Muscle of back (tissue), 11 donors: Measurements from ENCODE around the gene POFUT1. TPM values are rescaled to one million over a fixed set of nuclear protein-coding genes. Genes with fewer than 3 reads are reported as not detected.
"Not testable (repeated sequence)": the region's sequence is repeated elsewhere in the genome, so short reads cannot be mapped to it uniquely, and the experiment has no call there.

Experiments
- DNase-seq, 3 donors: peaks; one replicate each; pipeline versions ENCODE4 v3.0.0 to v3.0.0-alpha.2; 2013
- polyA plus RNA-seq, 10 donors: library from polyadenylated mRNA; unstranded; fragments of 120-200 nt; gene quantifications; one replicate each; pipeline ENCODE4 v1.2.1, GENCODE V29; 2013; ENCODE audit not compliant: insufficient read length in 10 of 10

Gene POFUT1
- polyA plus RNA-seq, 10 donors, result 27.6 to 36.5 (median 29.8) TPM

DNA sequence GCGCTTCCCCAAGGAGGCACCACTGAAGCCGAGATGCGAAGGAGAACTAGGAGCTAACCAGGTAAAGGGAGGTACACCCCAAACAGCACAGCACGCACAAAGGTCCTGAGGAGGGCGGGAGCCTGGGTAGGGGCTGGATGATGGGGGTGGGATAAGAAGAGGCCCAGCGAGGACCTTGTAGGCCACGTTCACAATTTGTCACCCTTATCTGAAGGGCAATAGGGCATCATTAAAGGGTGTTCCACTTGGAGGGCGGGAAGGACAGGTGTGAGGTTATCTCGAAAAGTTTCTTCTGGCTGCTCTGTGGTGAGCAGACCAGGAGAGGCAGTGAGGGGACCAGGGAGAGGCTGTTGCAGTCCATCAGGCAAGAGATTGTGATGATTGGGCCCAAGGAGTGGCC is 25.6 kb downstream of the POFUT1 start:
- DNase-seq, result no peak

DNA sequence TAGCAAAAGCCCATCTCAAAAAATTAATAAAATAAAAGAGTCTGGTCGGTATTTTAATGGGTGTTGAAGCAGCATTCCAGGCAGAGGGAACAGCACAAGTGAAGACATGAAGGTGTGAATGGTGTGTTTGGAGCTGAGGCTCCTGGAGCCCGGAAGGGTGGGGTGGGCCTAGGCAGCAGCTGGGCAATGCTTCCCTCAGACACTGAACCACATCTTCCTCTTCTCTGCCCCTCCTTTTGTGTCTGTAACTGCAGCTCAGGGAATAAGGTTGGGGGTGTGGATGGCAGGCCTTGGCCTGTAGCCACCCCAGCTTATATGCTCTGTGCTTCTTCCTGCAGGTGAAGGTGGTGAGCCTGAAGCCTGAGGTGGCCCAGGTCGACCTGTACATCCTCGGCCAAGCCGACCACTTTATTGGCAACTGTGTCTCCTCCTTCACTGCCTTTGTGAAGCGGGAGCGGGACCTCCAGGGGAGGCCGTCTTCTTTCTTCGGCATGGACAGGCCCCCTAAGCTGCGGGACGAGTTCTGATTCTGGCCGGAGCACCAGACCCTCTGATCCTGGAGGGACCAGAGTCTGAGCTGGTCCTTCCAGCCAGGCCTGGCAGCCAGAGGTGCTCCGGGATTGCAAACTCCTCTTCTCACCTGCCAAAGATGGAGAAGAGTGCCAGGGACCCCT is 26.6 kb downstream of the POFUT1 start:
- DNase-seq, result no peak

DNA sequence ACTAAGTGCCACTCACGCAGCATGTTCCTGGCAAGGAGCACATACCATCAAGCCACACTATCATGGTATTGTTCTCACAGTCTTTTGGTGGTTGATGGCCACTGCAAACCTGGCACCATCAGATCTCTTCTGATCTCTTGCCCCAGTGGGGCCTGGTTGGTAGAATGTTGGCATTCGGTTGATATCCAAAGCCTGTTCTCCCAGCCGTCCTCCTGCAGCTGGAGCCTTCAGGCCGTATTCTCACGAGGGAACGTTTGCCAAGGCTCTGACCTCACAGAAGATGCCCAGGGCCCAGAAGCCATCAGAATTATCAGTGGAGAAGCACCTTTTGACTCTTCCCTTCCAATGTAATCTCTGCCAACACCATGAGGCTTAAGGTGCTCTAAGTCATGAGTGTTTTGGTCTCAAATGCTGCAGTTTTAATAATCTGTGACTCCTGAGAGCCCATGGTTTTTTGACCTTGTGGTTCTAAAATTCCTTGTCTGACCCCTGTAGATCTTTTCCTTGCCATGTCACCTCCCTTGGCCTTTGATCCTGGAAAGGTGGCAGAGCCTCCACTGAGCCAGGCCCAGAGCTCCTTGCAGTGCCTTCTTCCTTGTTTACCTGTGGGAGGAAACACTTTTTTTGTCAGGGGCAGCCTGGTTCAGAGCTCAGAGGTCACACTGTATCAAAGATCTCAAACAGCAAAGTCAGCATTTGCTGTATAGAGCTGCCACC is 27.8 kb downstream of the POFUT1 start:
- no peak for DNase-seq

DNA sequence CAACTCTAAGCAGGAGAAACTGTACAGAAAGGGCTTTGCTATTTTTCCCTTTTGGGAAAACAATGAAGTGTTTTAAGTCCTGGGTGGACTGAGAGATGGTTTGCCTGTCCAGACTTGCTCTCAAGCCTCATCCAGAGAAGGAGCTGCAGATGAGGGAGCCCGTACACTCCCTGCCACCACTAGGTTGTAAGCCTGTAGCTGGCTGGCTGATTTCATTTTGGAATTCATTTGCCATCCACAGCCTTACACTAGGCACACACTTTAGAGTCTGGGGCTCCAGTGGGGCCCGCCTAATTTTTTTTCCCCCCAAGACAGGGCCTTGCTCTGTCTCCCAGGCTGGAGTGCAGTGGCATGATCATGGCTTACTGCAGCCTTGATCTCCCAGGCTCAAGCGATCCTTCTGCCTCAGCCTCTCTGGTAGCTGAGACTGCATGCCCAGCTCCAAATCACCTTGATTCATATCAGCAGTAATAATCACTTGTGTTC is 28.4 kb downstream of the POFUT1 start:
- no peak for DNase-seq

DNA sequence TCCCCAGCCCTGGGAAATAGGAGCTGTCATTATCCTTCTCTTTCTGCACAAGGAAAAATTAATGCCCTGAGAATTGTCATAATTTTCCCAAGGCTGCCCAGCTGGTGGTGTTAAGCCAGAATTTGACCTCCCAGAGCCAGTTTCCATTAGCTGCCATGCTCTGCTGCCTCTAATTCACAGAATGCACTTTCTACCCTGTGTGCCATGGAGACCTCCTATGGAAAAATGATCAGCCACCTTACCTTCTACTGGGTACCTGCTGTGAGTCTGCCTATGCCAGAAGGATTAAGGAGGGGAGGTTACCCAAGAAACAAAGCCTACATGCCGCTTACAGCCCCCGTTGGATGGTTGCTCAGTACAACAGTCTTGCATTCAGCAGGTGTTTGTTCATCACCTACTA is 29.1 kb downstream of the POFUT1 start:
- no peak for DNase-seq

DNA sequence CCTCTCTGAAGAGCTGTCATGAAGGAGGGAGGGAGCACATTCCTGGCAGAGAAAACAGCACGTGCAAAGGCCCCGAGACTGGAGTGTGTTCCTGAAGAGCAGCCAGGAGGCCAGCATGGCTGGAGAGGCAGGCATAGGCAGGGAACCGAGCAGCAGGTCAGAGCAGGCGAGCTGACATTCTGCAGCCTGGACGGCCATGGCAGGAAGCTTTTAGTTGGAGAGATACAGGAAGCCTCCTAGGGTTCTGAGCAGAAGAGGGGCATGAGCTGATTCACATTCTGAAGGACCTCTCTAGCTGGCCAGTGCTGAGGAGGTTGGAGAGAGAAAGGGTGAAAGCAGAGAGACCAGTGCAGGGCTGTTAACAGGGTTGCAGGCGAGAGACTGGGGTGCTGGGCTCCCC is 29.7 kb downstream of the POFUT1 start:
- no peak for DNase-seq

DNA sequence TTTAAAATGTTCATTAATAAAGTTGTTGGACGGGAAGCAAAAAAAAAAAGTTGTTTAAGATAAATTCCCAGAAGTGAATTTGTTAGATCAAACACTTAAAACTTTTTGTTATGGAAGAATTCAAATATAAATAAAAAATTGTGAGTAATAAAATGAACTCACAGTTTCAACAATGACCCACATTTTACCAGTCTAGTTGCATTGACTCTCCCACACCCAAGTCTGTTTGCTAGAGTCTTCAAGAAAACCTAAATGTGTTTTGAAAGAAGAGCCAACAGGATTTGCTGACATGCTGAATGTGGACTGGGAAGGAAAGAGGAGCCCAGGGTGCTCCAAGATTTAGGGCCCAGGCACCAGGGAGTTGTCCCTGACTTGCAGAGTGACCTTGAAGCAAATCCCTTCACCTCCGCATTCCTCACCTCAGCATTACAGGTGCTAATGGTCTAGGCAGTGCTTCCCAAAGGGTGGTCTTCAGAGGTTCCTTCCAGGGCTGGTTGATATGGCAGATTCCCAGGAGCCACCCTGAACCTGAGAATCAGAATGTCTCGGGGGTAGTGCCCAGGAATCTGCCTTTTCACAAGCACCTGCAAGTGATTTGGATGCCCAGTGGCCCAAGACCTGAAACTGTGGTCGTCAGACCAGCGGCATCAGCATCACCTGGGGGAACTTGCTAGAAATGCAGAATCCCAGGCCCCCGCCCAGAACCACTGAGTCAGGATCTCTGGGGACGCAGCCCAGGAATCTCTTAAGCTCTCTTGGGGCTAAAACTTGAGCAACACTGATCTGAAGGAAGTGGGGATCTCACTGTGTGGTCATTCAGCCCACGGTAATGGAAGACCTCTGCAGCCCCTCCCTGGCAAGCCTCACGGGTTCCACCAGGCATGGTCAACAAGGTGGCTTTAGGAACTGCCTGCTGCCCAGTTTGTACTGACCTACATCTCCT is 31.1 kb downstream of the POFUT1 start:
- DNase-seq, result no peak

DNA sequence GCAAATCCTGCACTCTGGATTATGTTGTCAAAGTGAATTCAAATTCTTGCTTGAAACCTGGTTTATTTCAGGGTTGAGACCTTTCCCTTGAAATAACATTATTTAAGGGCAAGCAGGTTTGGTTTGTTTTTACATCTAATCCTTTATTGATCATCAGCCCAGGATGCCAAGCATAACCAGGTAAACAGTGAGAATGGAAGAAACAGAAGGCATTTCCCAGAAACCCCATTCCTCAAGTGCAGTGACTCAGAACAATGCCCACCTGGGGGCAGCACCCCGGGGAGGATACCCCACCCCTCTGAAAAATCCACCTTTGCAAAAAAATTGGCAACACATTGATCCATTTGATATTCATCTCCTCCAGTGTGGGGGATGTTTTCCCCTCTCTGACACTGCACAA is 32.5 kb downstream of the POFUT1 start:
- DNase-seq, result no peak

DNA sequence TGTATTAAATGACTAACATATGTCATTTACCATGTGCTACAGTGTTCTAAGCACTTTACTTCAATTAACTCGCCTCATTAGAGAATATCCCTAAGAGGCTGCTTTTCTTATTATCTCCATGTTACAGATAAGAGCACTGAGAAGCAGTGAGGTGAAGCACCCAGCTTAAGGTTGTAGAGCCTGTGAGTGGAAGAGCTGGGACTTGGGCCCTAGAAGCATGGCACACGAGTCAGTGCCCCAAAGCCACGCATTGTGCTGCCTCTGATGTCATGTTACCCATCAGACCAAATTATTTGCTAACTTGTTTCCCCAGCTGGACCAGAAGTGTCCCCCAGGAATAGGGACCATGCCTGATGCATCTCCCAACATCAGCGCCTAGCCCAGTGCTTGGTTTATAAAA is 34.1 kb downstream of the POFUT1 start:
- no peak for DNase-seq

DNA sequence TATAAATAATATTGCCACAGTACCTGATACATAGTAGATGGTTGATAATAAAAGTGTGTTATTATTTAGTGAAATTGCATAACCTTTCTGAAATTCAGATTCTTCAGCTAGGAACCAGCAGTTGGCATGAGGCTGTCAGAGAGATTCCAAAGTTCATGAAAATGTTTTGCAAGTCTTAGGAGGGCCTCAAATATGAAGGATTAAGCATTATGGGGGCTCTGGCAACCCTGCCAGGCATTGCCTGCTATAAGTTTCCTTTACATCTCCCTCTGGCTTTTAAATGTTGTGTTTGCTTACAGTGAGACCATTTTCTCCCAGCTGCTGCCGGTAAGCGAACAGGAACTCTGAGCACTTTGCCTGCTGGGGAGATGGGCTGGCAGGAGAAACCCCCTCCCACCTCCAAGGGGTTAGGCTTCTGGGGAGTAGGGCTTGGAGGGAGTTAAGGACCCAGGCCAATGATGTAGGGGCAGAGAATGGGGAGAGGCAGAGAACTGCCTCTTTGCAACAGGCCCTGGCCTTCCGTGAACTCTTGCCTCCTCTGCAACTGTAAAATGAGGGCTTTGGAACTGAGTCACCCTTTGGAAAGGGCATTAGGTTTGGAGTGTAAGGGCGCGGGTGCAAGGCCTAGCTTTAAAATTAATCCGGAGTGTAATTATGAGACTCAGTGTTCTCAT is 36.6 kb downstream of the POFUT1 start:
- DNase-seq, result no peak

DNA sequence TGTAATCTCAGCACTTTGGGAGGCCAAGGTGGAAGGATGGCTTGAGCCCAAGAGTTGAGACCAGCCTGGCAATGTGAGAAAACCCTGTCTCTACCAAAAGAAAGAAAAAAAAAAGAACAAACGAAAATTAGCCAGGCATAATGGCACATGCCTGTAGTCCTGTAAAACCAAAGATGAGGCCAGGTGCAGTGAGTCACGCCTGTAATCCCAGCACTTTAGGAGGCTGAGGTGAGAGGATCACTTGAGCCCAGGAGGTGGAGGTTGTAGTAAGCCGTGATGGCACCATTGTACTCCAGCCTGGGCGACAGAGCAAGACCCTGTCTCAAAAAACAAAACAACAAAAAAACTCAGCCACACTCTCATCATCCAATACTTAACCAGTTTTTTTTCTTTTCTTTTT is 37.3 kb downstream of the POFUT1 start:
- no peak for DNase-seq

DNA sequence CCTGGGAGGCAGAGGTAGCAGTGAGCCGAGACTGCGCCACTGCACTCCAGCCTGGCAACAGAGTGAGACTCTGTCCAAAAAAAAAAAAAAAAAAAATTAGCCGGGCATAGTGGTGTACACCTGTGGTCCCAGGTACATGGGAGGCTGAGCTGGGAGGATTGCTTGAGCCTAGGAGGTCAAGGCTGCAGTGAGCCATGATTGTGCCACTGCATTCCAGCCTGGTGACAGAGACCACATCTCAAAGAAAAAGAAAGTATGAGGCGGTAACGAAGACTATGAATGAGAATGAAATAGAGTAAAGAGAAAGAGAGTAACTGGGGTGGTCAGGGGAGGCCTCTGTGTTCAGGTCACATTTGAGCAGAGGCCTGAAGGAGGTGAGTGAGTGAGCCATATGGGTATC is 38.5 kb downstream of the POFUT1 start:
- not testable (repeated sequence) for DNase-seq

DNA sequence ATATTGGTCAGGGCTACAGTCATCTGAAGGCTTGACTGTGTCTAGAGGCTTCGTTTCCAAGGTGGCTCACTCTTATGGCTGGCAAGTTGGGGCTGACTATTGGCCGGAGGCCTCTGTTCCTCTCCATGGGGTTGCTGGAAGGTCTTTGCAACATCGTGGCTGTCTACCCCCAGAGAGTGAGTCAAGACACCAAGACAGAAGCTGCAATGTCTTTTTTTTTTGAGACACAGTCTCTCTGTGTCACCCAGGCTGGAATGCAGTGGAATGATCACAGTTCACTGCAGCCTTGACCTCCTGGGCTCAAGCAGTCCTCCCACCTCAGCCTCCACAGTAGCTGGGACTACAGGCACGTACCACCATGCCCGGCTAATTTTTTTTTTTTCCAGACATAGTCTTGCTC is 40.4 kb downstream of the POFUT1 start:
- no peak for DNase-seq

DNA sequence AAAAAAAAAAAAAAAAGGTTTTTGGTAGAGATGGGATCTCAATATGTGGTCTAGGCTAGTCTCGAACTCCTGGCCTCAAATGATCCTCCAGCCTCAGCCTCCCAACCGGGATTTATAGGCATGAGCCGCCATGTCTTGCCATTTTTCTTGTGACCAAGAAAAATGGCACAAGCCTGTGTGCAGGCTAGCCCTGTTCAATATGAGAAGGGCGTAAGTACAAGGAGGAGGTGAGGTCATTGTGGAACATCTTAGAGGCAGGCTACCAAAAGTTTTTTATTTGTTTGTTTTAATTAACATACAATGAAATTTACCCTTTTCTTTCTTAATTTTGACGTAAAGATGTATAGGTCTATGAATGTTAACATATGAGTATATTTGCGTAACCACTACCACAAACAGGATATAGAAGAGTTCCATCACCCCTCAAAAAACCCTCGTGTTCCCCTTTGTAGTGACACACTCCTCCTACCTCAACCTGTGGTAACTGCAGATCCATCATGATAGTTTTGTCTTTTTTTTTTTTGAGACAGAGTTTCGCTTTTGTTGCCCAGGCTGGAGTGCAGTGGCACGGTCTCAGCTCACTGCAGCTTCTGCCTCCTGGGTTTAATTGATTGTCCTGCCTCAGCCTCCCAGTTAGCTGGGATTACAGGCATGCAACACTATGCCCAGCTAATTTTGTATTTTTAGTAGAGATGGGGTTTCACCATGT is 41.5 kb downstream of the POFUT1 start:
- DNase-seq, result no peak

DNA sequence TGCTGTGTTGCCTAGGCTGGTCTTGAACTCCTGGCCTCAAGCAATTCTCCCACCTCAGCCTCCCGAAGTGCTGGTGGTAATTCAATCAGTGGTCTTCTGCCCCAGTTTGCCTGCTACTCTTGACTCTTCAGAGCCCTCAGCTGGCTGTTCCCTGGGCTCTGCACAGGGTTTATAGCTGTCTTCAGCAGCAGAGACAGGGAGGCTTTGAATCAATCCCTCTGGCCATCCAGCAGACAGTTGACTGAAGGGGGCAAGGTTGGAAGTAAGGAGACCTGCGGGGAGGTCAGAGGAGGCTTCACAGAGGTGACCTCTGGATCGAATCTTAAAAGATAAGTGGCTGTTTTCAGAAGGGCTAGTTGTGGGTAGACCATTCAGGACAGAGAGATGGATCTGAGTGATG is 43.8 kb downstream of the POFUT1 start:
- DNase-seq, result no peak

DNA sequence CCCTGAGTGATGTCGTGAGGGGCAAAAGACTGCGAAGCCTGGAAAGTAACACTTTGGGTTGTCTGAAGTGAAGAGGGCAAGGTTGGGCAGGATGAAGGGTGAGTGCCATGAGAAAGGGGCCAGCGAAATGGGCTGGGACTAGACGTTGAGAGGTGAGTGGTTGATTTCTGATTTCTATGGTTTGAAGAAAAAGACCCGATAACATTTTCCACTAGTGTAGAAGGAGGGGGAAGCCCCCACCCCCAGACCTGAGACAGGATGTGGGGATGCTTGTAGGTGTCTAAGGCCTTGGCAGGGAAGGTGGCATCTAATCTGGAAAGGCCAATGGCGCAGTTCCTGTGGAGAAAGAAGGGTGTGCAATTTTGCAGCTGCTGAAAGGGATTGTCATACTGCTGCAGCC is 44.5 kb downstream of the POFUT1 start:
- no peak for DNase-seq

DNA sequence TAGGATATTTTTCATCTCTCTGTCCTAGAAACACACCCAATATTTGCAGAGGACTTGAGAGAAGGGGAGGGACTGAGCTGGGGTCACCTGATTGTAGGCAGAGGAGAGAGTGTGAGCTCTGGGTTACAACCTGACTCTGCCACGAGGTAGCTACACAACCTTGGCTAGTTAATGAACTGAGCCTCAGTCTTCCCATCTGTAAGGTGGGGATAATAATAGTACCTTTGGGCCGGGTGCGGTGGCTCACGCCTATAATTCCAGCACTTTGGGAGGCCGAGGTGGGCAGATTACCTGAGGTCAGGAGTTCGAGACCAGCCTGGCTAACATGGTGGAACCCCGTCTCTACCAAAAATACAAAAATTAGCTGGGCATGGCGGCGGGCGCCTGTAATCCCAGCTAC is 53.3 kb downstream of the POFUT1 start:
- DNase-seq, result not testable (repeated sequence)

DNA sequence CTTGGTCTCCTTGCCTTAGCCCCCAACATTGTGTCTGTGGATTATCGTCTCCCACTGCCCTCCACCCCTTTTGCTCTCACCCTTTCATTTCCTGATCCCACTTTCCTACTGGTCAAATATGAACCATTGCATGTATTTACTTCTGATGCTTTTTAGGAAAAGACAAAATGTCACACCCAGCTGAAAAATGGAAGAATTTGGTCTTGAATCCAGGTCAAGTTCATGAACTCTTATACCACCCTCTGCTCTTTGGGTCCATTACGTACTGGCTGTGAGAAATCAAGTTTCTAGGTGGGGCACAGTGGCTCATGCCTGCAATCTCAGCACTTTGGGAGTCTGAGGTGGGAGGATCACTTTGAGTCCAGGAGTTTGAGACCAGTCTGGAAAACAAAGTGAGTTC is 54.0 kb downstream of the POFUT1 start:
- DNase-seq, result no peak

DNA sequence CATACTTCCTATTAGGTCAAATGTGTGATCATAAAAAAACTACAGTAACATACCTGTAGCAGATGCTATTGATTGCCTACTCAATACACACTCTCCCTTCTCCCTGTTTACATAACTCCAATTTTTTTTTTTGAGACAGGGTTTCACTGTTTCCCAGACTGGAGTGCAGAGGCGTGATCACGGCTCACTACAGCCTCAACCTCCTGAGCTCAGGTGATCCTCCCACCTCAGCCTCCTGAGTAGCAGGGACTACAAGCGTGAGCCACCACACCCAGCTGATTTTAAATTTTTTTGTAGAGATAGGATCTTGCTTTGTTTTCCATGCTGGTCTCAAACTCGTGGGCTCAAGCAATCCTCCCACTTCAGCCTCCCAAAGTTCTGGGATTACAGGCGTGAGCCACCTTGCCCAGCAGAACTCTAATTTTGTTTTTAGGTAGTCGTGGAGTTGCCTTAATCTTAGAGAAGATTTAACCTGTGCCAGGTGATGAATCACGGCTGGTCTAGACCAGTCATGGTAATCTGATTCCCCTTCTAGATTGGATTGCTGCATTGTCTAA is 55.8 kb downstream of the POFUT1 start:
- no peak for DNase-seq

DNA sequence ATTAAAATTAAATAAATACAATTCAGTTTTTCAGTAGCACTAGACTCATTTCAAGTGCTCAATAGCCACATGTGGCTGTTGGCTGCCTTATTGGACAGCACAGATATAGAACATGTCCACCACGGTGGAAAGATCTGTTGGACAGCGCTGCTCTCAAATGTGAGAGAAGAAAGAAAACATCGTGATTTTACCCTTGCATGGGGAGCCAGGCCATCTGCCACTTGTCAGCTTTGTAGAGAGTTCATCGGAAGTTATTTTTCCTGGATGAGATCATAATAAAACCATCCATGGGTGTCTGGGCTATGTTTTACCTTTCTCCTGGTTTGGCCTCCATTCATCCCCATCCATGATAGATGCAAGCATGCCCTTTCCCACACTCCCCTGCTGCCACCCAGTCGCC is 63.9 kb downstream of the POFUT1 start:
- DNase-seq, result no peak

DNA sequence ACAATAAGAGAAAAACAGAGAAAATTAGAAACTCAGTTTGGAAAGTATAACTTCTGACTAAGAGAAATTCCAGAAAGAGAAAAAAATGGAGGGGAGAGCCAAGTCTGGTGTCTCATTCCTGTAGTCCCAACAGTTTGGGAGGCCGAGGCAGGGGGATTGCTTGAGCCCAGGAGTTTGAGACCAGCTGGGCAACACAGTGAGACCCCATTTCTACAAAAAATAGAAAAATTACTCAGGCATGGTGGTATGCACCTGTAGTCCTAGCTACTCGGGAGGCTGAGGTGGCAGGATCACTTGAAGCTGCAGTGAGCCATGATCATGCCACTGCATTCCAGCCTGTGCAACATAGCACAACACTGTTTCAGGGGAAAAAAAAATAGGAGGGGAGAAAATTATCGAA is 66.7 kb downstream of the POFUT1 start:
- DNase-seq, result no peak
